ENCODE data around the gene GNG3.
"Not testable (repeated sequence)": the region's sequence is repeated elsewhere in the genome, so short reads cannot be mapped to it uniquely, and the experiment has no call there.

The GNG3 gene

DNA sequence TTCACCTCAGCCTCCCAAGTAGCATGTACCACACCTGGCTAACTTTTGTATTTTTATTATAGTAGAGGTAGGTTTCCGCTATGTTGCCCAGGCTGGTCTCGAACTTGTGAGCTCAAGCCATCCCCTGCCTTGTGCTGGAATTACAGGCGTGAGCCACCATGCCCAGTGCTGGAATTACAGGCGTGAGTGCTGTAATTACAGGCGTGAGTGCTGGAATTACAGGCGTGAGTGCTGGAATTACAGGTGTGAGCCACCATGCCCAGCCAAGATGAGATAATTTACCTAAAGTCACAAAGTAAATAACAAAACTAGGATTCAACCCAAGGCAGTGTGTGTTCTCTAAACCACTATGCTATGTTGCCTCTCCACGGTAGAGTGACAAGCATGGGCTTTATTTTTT lies 25.0 kb upstream of the GNG3 start:
- H3K9me3 ChIP-seq, result no peaks in the 10 kb centered on the region
- H4K20me1 ChIP-seq, result peaks cover 8% of the 10 kb centered on the region
- H3K4me3 ChIP-seq, result no peak overlapping the region
- no peak for TF ChIP-seq Cebpa-rat (IDR thresholded peaks at IDR 0.05)
- H3K27me3 ChIP-seq, result no peaks in the 10 kb centered on the region
- no peak overlapping the region for H3K27ac ChIP-seq
- H3K4me1 ChIP-seq, result peaks cover 31% of the 10 kb centered on the region
- H3K9ac ChIP-seq, result no peak overlapping the region
- no peak overlapping the region for H3K4me2 ChIP-seq
- peaks cover 5% of the 10 kb centered on the region for H3K36me3 ChIP-seq

GRCh38 chr11:62687508-62688396 lies 19.7 kb upstream of the GNG3 start:
- Histone ChIP-seq H3K4me3 (no peak overlapping the region), H3K9me3 (no peaks in the 10 kb centered on the region), H3K4me2 (no peak overlapping the region)

DNA sequence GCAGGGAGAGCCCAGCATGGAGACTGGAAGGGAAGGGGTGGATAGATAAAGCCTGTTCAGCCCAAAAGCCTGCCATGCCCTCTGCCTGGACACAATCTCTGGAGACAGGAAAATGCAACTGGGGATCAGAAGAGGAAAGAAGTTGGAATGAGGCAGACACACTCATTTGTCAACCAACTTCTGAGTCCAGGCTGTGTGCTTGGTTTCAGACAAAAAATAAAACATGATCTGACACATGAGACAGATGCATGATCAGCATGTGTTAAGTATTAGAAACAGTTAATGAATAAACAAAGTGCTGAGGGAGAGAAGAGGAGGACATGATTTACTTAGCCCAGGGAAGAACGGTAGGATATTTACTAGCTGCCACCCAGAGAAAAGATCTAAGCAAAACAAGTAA lies 19.0 kb upstream of the GNG3 start:
- no peaks in the 10 kb centered on the region for H4K20me1 ChIP-seq
- no peaks in the 10 kb centered on the region for H3K27me3 ChIP-seq
- no peak overlapping the region for H3K4me3 ChIP-seq
- H3K4me1 ChIP-seq, result no peaks in the 10 kb centered on the region
- H3K27ac ChIP-seq, result no peak overlapping the region
- peaks cover 42% of the 10 kb centered on the region for H3K36me3 ChIP-seq
- no peak overlapping the region for H3K4me2 ChIP-seq
- no peak for TF ChIP-seq Cebpa-rat (IDR thresholded peaks at IDR 0.05)
- H3K9ac ChIP-seq, result no peak overlapping the region
- H3K9me3 ChIP-seq, result no peaks in the 10 kb centered on the region

More at GRCh38 chr11:62687508-62688396, 19.7 kb upstream of the GNG3 start:
- Histone ChIP-seq H3K36me3 (peaks cover 34% of the 10 kb centered on the region), H3K27me3 (no peaks in the 10 kb centered on the region), H3K9ac (no peak overlapping the region), H4K20me1 (no peaks in the 10 kb centered on the region), H3K27ac (no peak overlapping the region), H3K4me1 (no peaks in the 10 kb centered on the region)
- TF ChIP-seq Cebpa-rat (IDR thresholded peaks at IDR 0.05), result no peak

GRCh38 chr11:62689421-62690183 lies 17.9 kb upstream of the GNG3 start, which contains the start of gene LRRN4CL:
Gene LRRN4CL (minus strand): TSS chr11:62689530. CDS start chr11:62688508, 1,022 bp downstream.
- Histone ChIP-seq H3K9me3 (no peaks in the 10 kb centered on the region), H3K27me3 (no peaks in the 10 kb centered on the region), H4K20me1 (no peaks in the 10 kb centered on the region), H3K4me1 (0 out of 2 replicates have a peak, but pooled peaks cover 3% of the 10 kb centered on the region), H3K27ac (no peak within 1 kb of the TSS), H3K4me2 (no peak within 1 kb of the TSS), H3K4me3 (no peak within 1 kb of the TSS), H3K36me3 (peaks cover 52% of the 10 kb centered on the region), H3K9ac (no peak within 1 kb of the TSS)
- no peak for TF ChIP-seq Cebpa-rat (IDR thresholded peaks at IDR 0.05)

- H3K27me3 ChIP-seq, H4K20me1 ChIP-seq, H3K4me2 ChIP-seq, H3K9ac ChIP-seq, H3K9me3 ChIP-seq, H3K4me1 ChIP-seq, H3K4me3 ChIP-seq, H3K27ac ChIP-seq: not testable (repeated sequence)
- H3K36me3 ChIP-seq, result peaks cover 59% of the 10 kb centered on the region
These were observed 13.9 kb upstream of the GNG3 start for GRCh38 chr11:62693624-62694023.

DNA sequence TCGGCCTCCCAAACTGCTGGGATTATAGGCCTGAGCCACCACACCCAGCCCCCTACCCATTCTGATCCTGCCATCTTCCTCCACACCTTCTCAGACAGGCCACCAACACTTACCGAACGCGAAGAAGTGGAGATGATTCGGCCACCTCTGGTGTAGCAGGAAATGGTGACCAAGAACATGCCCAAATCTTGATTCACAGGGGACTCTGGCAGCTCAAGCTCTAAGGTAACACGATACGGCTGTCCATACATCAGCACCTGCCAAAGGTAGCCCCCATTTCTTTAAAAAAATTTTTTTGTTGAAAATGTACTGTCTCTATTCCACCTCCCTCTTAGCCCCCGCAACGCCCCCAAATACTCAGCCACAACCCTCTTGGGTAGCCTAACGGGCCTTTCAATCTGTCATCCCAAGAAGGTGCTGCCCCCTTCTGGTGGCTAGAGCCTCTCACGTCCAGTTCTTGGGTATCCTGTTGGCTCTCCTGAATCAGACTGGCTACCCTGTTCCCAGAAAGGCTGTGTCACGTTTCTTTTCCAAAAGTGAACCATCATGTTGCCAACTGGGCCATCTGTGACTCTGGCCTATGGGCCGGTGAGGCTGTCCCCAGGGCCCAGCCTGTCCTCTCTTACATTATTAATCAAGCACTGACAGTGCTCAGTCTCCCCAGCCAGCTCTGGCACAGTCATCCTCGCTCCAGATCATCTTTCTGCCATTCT lies 12.9 kb upstream of the GNG3 start:
- Histone ChIP-seq H3K4me1 (0 out of 2 replicates have a peak, but pooled peaks cover 7% of the 10 kb centered on the region), H3K27ac (no peak overlapping the region), H3K36me3 (peaks cover 63% of the 10 kb centered on the region), H3K27me3 (no peaks in the 10 kb centered on the region), H4K20me1 (no peaks in the 10 kb centered on the region), H3K4me3 (no peak overlapping the region), H3K9ac (no peak overlapping the region), H3K9me3 (no peaks in the 10 kb centered on the region), H3K4me2 (no peak overlapping the region)
- no peak for TF ChIP-seq Cebpa-rat (IDR thresholded peaks at IDR 0.05)

GRCh38 chr11:62702246-62702645 lies 5.2 kb upstream of the GNG3 start:
- no peak for TF ChIP-seq Cebpa-rat (IDR thresholded peaks at IDR 0.05)
- no peak overlapping the region for H3K27ac ChIP-seq
- H4K20me1 ChIP-seq, result no peaks in the 10 kb centered on the region
- no peak overlapping the region for H3K4me2 ChIP-seq
- no peak overlapping the region for H3K9ac ChIP-seq
- H3K36me3 ChIP-seq, result peaks cover 58% of the 10 kb centered on the region
- peaks cover 23% of the 10 kb centered on the region for H3K4me1 ChIP-seq
- H3K9me3 ChIP-seq, result no peaks in the 10 kb centered on the region
- no peak overlapping the region for H3K4me3 ChIP-seq
- no peaks in the 10 kb centered on the region for H3K27me3 ChIP-seq

GRCh38 chr11:62703921-62704320 lies 3.6 kb upstream of the GNG3 start:
- H3K27me3 ChIP-seq, H3K27ac ChIP-seq, H3K9ac ChIP-seq, H3K4me2 ChIP-seq, H3K9me3 ChIP-seq, H4K20me1 ChIP-seq, H3K4me3 ChIP-seq: not testable (repeated sequence)
- peaks cover 52% of the 10 kb centered on the region for H3K36me3 ChIP-seq
- H3K4me1 ChIP-seq, result peaks cover 40% of the 10 kb centered on the region

- H3K27ac ChIP-seq, result peak overlapping the region; percentile 38
- H4K20me1 ChIP-seq, result no peaks in the 10 kb centered on the region
- peaks cover 41% of the 10 kb centered on the region for H3K36me3 ChIP-seq
- peak overlapping the region; percentile 99 for H3K4me2 ChIP-seq
- H3K4me3 ChIP-seq, result peak overlapping the region; percentile 76
- H3K9ac ChIP-seq, result peak overlapping the region; percentile 72
- peaks cover 49% of the 10 kb centered on the region for H3K4me1 ChIP-seq
- no peak for TF ChIP-seq Cebpa-rat (IDR thresholded peaks at IDR 0.05)
- no peaks in the 10 kb centered on the region for H3K27me3 ChIP-seq
- no peaks in the 10 kb centered on the region for H3K9me3 ChIP-seq
These were observed 2.1 kb upstream of the GNG3 start for GRCh38 chr11:62705413-62705812.
